Measurements from ENCODE around the gene STAT3.
"Not testable (repeated sequence)": the region's sequence is repeated elsewhere in the genome, so short reads cannot be mapped to it uniquely, and the experiment has no call there.

STAT3 gene

GRCh38 chr17:42313389-42313772 lies 74.9 kb downstream of the STAT3 start:
- no peak for DNase-seq

DNA sequence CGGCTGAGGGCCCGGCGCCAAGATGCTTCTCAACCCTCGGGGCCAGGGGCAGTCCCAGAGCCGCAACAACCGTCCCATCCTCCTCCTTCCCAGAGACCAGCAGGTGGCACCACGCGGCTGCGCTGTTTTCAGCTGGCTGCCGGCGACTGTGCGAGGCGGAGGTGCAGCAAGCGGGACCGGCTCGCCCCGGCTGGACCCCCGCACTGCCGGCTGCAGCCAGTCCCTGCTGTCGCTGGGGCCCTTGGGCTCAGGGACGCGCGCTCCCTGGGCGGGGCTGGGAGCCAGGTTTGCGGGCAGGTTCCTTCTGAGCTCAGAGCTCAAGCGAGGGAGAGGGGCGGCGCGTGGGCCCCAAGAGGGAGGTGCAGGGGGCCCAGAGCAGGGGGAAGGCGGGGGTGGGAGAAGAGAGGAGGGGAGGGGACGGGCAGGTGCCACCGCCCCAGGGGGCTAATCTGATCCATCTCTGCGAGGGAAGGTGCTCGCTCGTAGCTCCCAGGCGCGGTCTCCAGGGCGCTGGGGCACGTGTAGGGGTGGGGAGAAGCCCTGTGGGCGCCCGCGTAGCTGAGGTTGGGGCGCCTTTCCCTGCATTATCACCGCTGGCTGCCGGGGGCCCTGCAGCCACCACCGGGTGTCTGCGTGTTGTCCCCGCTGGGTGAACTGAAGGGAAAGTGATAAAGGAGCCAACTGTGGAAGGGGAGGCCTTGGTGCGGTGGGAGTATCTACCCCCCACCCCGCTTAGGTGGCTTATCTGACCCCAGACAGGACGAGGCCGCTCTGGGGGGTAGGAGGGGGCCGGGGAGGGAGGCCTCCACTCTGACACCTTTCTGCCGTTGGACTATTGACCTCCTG lies 75.7 kb downstream of the STAT3 start:
- no peak for DNase-seq

DNA sequence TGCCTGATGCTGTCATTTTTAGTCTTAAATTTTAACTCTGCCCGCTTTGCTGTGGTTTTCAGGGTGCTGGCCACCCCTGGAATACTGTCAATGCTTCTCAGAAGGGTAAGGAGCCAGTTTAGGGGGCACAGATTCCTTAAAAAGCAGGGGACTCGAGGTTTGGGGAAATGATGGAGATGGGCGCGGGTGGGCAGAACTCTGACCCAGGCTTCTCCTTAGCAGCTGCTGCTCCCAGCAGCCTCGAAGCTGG lies 76.3 kb downstream of the STAT3 start:
- no peak for DNase-seq

DNA sequence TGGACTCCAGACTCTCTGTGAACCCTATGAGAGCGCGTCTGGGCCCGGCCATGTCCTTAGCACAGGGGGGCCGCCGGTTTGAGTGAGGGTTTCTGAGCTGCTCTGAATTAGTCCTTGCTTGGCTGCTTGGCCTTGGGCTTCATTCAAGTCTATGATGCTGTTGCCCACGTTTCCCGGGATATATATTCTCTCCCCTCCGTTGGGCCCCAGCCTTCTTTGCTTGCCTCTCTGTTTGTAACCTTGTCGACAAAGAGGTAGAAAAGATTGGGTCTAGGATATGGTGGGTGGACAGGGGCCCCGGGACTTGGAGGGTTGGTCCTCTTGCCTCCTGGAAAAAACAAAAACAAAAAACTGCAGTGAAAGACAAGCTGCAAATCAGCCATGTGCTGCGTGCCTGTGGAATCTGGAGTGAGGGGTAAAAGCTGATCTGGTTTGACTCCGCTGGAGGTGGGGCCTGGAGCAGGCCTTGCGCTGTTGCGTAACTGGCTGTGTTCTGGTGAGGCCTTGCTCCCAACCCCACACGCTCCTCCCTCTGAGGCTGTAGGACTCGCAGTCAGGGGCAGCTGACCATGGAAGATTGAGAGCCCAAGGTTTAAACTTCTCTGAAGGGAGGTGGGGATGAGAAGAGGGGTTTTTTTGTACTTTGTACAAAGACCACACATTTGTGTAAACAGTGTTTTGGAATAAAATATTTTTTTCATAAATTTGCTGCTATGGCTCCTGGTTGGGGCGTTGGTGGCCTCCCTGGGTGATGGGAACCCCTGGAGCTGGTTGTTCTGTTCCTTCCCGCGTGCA lies 76.8 kb downstream of the STAT3 start:
- DNase-seq: no peak

GRCh38 chr17:42310787-42311215 lies 77.4 kb downstream of the STAT3 start:
- DNase-seq: no peak

DNA sequence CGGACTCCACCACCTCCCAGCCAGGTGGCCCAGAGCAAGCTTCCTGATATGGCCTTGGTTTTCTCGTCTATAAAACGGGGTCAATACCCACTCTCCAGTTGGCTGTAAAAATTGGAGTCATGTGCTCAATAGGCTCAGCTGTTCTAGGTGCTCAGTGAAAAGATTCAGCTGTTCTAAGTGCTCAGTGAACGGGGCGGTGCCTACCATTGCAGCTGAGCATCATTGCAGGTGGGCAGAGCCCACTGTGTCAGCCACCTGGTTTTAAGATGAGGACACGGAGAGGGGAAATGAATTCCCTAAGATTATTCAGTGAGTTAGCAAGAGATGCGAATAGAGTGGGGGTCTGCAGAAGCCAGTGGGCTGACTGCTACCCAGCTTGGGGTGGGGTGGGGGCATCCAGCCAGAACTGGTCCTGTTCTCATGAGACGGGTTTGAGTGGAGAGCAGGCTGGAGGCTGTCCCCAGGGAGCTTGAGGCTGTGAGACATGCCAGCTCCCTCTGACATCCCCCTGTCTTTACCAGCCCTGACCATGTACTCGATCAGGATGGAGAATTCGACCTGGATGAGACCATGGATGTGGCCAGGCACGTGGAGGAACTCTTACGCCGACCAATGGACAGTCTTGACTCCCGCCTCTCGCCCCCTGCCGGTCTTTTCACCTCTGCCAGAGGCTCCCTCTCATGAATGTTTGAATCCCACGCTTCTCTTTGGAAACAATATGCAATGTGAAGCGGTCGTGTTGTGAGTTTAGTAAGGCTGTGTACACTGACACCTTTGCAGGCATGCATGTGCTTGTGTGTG lies 78.1 kb downstream of the STAT3 start:
- no peak for DNase-seq

DNA sequence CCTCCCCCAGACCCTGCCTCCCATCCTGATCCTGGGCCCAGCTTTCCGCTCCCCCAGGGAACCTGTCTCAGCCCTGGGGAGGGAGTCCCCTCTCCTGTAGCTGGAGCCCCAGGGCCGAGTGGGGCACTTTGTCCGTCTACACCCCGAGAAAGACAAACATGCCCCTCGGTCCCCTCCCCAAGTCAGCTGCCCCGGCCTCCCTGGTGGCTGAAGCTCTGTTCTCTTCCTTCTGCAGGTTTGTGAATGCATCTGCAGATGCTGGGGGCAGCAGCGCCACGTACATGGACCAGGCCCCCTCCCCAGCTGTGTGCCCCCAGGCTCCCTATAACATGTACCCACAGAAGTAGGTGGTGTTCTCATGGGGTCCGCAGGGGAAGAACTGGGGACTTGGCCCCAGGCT lies 79.1 kb downstream of the STAT3 start:
- no peak for DNase-seq

GRCh38 chr17:42308446-42308845 lies 79.8 kb downstream of the STAT3 start:
- DNase-seq: no peak

- no peak for DNase-seq
Measured at GRCh38 chr17:42307362-42307927, 80.8 kb downstream of the STAT3 start.

DNA sequence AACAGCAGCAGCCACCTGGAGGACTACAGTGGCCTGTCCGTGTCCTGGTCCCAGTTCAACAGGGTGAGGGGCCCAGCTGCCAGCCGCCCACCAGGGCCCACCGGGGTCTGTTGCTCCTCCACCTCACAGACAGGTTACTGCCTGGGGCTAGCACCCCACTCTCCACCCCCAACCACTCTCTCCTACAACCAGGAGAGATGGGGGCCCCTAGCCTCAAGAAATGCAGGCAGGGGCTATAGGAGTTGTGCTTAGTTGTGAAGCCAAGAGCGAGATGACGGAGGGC lies 81.9 kb downstream of the STAT3 start:
- no peak for DNase-seq

- DNase-seq: no peak
Measured at GRCh38 chr17:42305543-42306384, 82.5 kb downstream of the STAT3 start.

- not testable (repeated sequence) for DNase-seq
Measured at GRCh38 chr17:42305031-42305330, 83.3 kb downstream of the STAT3 start.

DNA sequence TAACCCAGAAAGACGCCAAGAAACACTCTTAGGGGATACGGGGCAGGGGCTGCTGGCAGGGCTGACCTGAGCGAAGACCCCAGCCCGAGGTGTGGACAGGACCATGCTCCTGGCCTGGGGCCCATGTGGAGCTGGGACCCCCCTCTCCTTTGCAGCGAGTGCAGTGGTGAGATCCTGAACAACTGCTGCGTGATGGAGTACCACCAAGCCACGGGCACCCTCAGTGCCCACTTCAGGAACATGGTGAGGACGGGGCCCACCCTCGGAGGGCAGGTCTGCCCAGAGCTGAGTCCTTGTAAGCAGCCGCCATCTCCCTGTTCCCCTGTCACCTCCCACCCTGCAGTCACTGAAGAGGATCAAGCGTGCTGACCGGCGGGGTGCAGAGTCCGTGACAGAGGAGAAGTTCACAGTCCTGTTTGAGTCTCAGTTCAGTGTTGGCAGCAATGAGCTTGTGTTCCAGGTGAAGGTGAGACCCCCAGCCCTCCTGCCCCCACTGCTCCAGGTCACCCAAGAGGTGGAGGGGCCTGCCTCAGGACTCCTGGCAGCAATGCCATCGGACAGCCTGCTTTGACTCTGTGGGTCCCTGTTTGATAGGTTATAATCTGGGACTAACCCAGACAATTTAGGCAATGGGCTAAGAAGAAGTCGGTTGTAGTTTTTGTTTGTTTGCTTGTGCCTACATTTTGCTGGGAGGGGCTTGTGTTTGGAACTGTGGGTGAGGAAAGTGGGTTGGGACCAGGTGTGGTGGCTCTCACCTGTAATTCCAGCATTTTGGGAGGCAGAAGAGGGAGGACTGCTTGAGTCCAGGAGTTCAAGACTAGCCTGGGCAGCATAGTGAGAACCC lies 83.8 kb downstream of the STAT3 start:
- DNase-seq: no peak

GRCh38 chr17:42303694-42304093 lies 84.5 kb downstream of the STAT3 start:
- DNase-seq: no peak

DNA sequence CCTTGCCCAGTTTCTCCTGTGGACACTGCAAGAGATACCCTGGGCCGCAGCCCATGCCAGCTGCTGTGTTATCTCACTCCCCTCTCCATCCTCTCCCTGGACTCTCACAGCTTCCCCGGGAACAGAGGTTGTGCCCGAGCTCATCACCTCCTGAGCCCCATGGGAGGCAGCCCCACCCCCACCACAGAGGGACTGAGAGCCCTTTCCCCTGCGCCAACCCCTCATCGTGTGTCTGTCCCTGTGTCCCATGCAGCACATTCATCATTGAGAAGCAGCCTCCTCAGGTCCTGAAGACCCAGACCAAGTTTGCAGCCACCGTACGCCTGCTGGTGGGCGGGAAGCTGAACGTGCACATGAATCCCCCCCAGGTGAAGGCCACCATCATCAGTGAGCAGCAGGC lies 87.2 kb downstream of the STAT3 start:
- DNase-seq: no peak

DNA sequence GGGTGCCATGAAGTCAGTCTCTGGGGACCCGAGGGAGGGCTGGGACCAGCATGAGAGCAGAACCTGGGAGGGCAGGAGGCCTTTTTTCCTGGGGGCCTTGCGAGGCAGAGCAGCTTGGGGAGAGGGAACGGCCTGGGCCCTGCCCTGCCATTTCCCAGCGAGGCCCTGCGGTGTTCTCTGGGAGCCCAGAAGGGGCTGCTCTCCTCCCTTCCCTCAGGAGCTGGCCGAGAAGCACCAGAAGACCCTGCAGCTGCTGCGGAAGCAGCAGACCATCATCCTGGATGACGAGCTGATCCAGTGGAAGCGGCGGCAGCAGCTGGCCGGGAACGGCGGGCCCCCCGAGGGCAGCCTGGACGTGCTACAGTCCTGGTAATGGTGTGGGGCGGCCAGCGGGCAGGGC lies 88.3 kb downstream of the STAT3 start:
- not testable (repeated sequence) for DNase-seq

- DNase-seq: not testable (repeated sequence)
Measured at GRCh38 chr17:42299361-42299760, 88.9 kb downstream of the STAT3 start.

DNA sequence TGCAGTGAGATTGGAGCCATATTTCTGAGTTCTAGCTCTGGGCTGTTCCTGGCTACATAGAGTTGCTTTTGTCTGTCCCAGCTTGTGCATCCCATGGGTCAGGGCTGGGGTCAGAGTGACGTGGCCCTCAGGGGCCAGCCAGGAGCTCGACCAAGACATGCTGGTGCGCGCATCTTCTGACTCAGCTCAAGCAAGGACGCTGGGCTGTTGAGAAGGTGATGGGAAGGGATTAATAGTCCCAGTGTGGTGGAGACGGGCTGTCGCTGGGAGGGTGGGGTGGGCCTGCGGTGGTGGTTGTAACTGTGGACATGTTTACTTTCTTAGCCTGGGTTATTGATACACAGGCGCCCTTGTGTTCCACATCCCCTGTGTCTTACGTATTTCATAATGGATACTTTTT lies 90.5 kb downstream of the STAT3 start:
- DNase-seq: not testable (repeated sequence)

DNA sequence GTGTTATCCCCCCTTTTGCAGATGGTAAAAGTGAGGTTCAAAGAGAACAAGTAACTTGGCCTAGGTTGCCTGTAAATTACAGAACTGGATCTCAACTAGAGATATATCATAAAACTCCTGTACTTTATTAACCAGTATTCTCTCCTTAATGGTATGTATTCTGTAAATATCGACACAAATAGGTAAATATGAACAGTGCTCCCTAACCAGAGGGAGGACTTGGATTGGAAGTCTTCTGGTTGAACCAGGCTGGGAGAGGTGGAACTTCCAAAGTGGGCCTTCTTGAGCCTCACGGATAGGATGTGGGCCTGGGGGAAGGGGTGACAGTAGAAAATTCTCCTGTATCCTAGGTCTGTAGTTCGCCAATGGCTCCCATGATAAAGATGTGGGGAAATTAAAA lies 92.2 kb downstream of the STAT3 start:
- no peak for DNase-seq

GRCh38 chr17:42294469-42295398 lies 93.5 kb downstream of the STAT3 start:
- DNase-seq: no peak

DNA sequence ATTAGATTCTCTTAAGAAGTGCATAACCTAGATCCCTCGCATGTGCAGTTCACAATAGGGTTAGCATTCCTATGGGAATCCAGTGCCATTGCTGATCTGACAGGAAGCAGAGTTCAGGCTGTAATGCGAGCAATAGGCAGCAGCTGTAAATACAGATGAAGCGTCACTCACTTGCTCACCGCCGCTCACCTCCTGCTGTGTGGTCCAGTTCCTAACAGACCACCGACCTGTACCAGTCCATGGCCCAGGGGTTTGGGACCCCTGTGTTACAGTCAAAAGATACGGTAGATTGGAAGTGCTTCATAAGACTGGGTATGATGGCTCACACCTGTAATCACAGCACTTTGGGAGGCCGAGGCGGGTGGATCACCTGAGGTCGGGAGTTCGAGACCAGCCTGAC lies 97.1 kb downstream of the STAT3 start:
- no peak for DNase-seq
